AG04449 (cell line): ENCODE data around the gene STK11IP.

Source experiments
- CTCF ChIA-PET: fragments of 350-600 bp; formaldehyde crosslinking; extraction: SDS; loops from one replicate; lab custom pipeline; 2021; ENCODE audit warnings: antibody characterized with exemption; lab: Yijun Ruan, JAX
- POLR2A ChIA-PET: fragments of 400-600, 350-600 bp; formaldehyde crosslinking; extraction: SDS; loops from one replicate; lab custom pipeline; 2020; ENCODE audit warnings: antibody characterized with exemption, inconsistent platforms; lab: Yijun Ruan, JAX
- DNase-seq: peaks from one replicate; pipeline ENCODE4 v3.0.0-alpha.2; 2010; ENCODE audit warnings: low read depth, low spot score
- H3K4me3 ChIP-seq: 2 replicates; pipeline ENCODE4 v1.5.1; 2011; ENCODE audit warnings: low read depth, mild to moderate bottlenecking, control low read depth, low read length
- CTCF ChIP-seq: IDR thresholded peaks from one replicate; pipeline ENCODE4 v1.5.1; 2011; ENCODE audit warnings: mild to moderate bottlenecking, moderate library complexity, low read length, control low read depth, inconsistent platforms; ENCODE audit not compliant: insufficient read depth; ENCODE audit errors: missing control alignments

The STK11IP gene

GRCh38 chr2:219641390-219642068, 43.9 kb downstream of the STK11IP start:
- ChIA-PET CTCF (interaction anchor here (0.8 to 9.7 kb wide), 26 partner anchors 10 to 239 kb away, joined by 3 to 147 read pairs (median 7); partner anchors contain the start of genes CHPF, OBSL1, STK11IP and TMEM198), POLR2A (interaction anchor here (1.3 to 2.0 kb wide), 2 partner anchors 44 to 70 kb away, joined by 3 to 8 read pairs; partner anchors contain the start of genes INHA, OBSL1 and STK11IP)
- no peak overlapping the region for H3K4me3 ChIP-seq
- TF ChIP-seq CTCF, result no peak
- no peak for DNase-seq

- H3K4me3 ChIP-seq, result no peak overlapping the region
- TF ChIP-seq CTCF, result no peak
- CTCF ChIA-PET, result interaction anchor here (0.7 to 9.7 kb wide), 36 partner anchors 10 to 240 kb away, joined by 3 to 147 read pairs (median 6); partner anchors contain the start of genes CHPF, OBSL1, STK11IP and TMEM198
- POLR2A ChIA-PET, result interaction anchor here (1.3 to 2.0 kb wide), 2 partner anchors 45 to 71 kb away, joined by 3 to 8 read pairs; partner anchors contain the start of genes INHA, OBSL1 and STK11IP
- no peak for DNase-seq
Measured at GRCh38 chr2:219642069-219642454, 44.4 kb downstream of the STK11IP start.

GRCh38 chr2:219642465-219643083, 44.9 kb downstream of the STK11IP start:
- no peak overlapping the region for H3K4me3 ChIP-seq
- ChIA-PET CTCF (interaction anchor here (0.6 to 9.7 kb wide), 33 partner anchors 10 to 240 kb away, joined by 3 to 147 read pairs (median 6); partner anchors contain the start of genes CHPF, OBSL1, STK11IP and TMEM198), POLR2A (interaction anchor here (1.3 to 2.0 kb wide), 2 partner anchors 45 to 71 kb away, joined by 3 to 8 read pairs; partner anchors contain the start of genes INHA, OBSL1 and STK11IP)
- peak; percentile 100 for TF ChIP-seq CTCF
- peak; percentile 82 for DNase-seq

- CTCF ChIA-PET, result interaction anchor here (0.6 to 9.7 kb wide), 29 partner anchors 9 to 238 kb away, joined by 3 to 147 read pairs (median 6); partner anchors contain the start of genes CHPF, OBSL1, STK11IP and TMEM198
- no peak for DNase-seq
- H3K4me3 ChIP-seq, result no peak overlapping the region
- POLR2A ChIA-PET, result interaction anchor here (2.0 kb wide), 1 partner anchor 72 kb away, joined by 8 read pairs; the partner anchor contains the start of genes INHA and OBSL1
- no peak for TF ChIP-seq CTCF
Measured at GRCh38 chr2:219643084-219643473, 45.4 kb downstream of the STK11IP start.

- CTCF ChIA-PET, result interaction anchor here (0.6 to 9.7 kb wide), 23 partner anchors 9 to 241 kb away, joined by 3 to 147 read pairs (median 5); partner anchors contain the start of genes CHPF, STK11IP and TMEM198
- DNase-seq, result no peak
- no peak overlapping the region for H3K4me3 ChIP-seq
- no peak for TF ChIP-seq CTCF
- POLR2A ChIA-PET, result interaction anchor here (0.5 kb wide), 1 partner anchor 100 kb away, joined by 3 read pairs; the partner anchor contains the start of genes CHPF and TMEM198
Measured at GRCh38 chr2:219643788-219644398, 46.2 kb downstream of the STK11IP start.
